Natural killer cell (primary cell): ENCODE data around the gene SH3TC1. TPM values are rescaled to one million over a fixed set of nuclear protein-coding genes. Genes with fewer than 3 reads are reported as not detected.

Experiments
- ATAC-seq, 3 donors: fragments of 150-1000 bp in 2 of 3; fragments of 200-7000 bp in 1 of 3; cut with Tn5 transposase; 1 replicate in 1 of 3; 2 replicates in 2 of 3; pipeline ENCODE4 v1.10.0; 2021; ENCODE audit warnings: mild to moderate bottlenecking in 2 of 3, moderate library complexity in 2 of 3
- DNase-seq, 2 donors: peaks; one replicate each; pipeline versions ENCODE4 v3.0.0 to v3.0.0-alpha.2; 2013 to 2021; ENCODE audit warnings: mixed read lengths in 1 of 2
- H3K27ac ChIP-seq: one replicate; pipeline ENCODE4 v1.5.1; 2013; ENCODE audit warnings: mild to moderate bottlenecking, low read length
- H3K27me3 ChIP-seq: one replicate; pipeline ENCODE4 v1.6.1; 2013; ENCODE audit warnings: low read length; ENCODE audit not compliant: control insufficient read depth, insufficient read depth
- H3K36me3 ChIP-seq: one replicate; pipeline ENCODE4 v1.6.1; 2013; ENCODE audit warnings: low read length; ENCODE audit not compliant: control insufficient read depth, insufficient read depth
- H3K4me1 ChIP-seq: one replicate; pipeline ENCODE4 v1.6.1; 2013; ENCODE audit warnings: low read length; ENCODE audit not compliant: control insufficient read depth, insufficient read depth
- H3K4me3 ChIP-seq: one replicate; pipeline ENCODE4 v1.5.1; 2013; ENCODE audit warnings: low read length
- H3K9me3 ChIP-seq: one replicate; pipeline ENCODE4 v1.6.1; 2013; ENCODE audit warnings: low read length; ENCODE audit not compliant: control insufficient read depth, insufficient read depth
- H3K27ac Mint-ChIP-seq, 2 donors: one replicate each; pipeline ENCODE4 v1.8.0; 2022; ENCODE audit warnings: mild to moderate bottlenecking in 2 of 2, mixed read lengths in 2 of 2, moderate library complexity in 1 of 2
- H3K27me3 Mint-ChIP-seq, 2 donors: one replicate each; pipeline ENCODE4 v1.8.0; 2022; ENCODE audit warnings: low read depth in 2 of 2, mixed read lengths in 2 of 2
- H3K36me3 Mint-ChIP-seq: one replicate; pipeline ENCODE4 v1.8.0; 2022; ENCODE audit warnings: mixed read lengths
- H3K4me1 Mint-ChIP-seq, 2 donors: one replicate each; pipeline ENCODE4 v1.8.0; 2022; ENCODE audit warnings: mixed read lengths in 2 of 2
- H3K4me3 Mint-ChIP-seq: one replicate; pipeline ENCODE4 v1.8.0; 2022; ENCODE audit warnings: mild to moderate bottlenecking, moderate library complexity, mixed read lengths
- H3K9me3 Mint-ChIP-seq, 2 donors: one replicate each; pipeline ENCODE4 v1.8.0; 2022; ENCODE audit warnings: mixed read lengths in 2 of 2
- WGBS: methylation state at CpG from one replicate; pipeline ENCODE4 v1.1.7; 2013; ENCODE audit warnings: missing lambda C conversion rate; ENCODE audit not compliant: insufficient coverage; 5-methylcytosine and 5-hydroxymethylcytosine counted together
- intact Hi-C: fragments of 100-400 bp; cut with micrococcal nuclease; formaldehyde crosslinking; loops from one replicate; pipeline ENCODE4 v1.14.2; 2022
- total RNA-seq, 4 donors: library from RNA; stranded (reverse); fragments of 120-200 nt in 1 of 4; gene quantifications; one replicate each; pipeline versions ENCODE4 v1.2.3 to v1.2.4, GENCODE V29; 2013 to 2022
- TF ChIP-seq, protein P1 (sequence below): fragments of 200-600 bp; IDR thresholded peaks from one replicate; pipeline ENCODE4 v1.8.0; 2022; ENCODE audit warnings: antibody characterized with exemption

Gene SH3TC1
- total RNA-seq, 3 donors from 2014 or later (not counting 1 experiment from before 2014, with no cell fraction given) = 50.1 to 61.7 (median 54.9) TPM

GRCh38 chr4:8202108-8203051, 3.3 kb downstream of the SH3TC1 start:
- Mint-ChIP-seq H3K27me3 (no peaks in the 10 kb centered on the region), H3K4me1 (peaks cover 29 to 68% of the 10 kb centered on the region in 2 donors), H3K36me3 (no peaks in the 10 kb centered on the region), H3K27ac (peak overlapping the region in 1 of 2 donors; percentile 93), H3K9me3 (no peaks in the 10 kb centered on the region), H3K4me3 (peak overlapping the region; percentile 25)
- WGBS = 65% methylated on average over 21 of the region's 21 CpGs
- H3K36me3 ChIP-seq = no peaks in the 10 kb centered on the region
- peaks cover 75% of the 10 kb centered on the region for H3K4me1 ChIP-seq
- H3K27ac ChIP-seq = peak overlapping the region; percentile 26
- no peaks in the 10 kb centered on the region for H3K27me3 ChIP-seq
- TF ChIP-seq, protein P1, sequence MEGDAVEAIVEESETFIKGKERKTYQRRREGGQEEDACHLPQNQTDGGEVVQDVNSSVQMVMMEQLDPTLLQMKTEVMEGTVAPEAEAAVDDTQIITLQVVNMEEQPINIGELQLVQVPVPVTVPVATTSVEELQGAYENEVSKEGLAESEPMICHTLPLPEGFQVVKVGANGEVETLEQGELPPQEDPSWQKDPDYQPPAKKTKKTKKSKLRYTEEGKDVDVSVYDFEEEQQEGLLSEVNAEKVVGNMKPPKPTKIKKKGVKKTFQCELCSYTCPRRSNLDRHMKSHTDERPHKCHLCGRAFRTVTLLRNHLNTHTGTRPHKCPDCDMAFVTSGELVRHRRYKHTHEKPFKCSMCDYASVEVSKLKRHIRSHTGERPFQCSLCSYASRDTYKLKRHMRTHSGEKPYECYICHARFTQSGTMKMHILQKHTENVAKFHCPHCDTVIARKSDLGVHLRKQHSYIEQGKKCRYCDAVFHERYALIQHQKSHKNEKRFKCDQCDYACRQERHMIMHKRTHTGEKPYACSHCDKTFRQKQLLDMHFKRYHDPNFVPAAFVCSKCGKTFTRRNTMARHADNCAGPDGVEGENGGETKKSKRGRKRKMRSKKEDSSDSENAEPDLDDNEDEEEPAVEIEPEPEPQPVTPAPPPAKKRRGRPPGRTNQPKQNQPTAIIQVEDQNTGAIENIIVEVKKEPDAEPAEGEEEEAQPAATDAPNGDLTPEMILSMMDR = no peak
- peak overlapping the region; percentile 32 for H3K4me3 ChIP-seq
- no peaks in the 10 kb centered on the region for H3K9me3 ChIP-seq
- intact Hi-C loops = no loop called here
- ATAC-seq = no peak
- no peak for DNase-seq

DNA sequence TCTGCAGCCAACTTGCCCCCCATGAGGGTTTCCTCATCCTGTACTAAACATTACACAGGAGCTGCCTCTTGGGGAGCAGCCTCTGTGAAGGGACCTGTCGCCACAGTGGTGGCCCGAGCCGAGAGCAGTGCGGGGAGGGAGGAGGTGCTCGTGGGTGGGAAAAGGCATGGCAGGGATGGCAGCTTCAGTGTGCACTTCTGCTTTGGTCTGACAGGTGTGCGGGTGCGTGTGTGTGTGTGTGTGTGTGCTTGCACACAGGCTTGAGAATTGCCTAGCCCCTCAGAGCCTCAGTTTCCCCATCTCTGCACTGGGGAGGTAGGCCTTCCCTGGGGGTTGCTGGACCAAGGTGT, 3.9 kb downstream of the SH3TC1 start:
- intact Hi-C loops = no loop called here
- Mint-ChIP-seq H3K4me1 (peaks cover 29 to 67% of the 10 kb centered on the region in 2 donors), H3K27ac (peak overlapping the region in 1 of 2 donors; percentile 24), H3K36me3 (no peaks in the 10 kb centered on the region), H3K27me3 (no peaks in the 10 kb centered on the region), H3K9me3 (no peaks in the 10 kb centered on the region), H3K4me3 (no peak overlapping the region)
- H3K4me3 ChIP-seq = no peak overlapping the region
- TF ChIP-seq, protein P1 = no peak
- H3K36me3 ChIP-seq = no peaks in the 10 kb centered on the region
- peaks cover 75% of the 10 kb centered on the region for H3K4me1 ChIP-seq
- ATAC-seq (no peak), DNase-seq (no peak)
- H3K27me3 ChIP-seq = no peaks in the 10 kb centered on the region
- 52% methylated on average over 7 of the region's 7 CpGs for WGBS
- no peak overlapping the region for H3K27ac ChIP-seq
- H3K9me3 ChIP-seq = no peaks in the 10 kb centered on the region

- peaks cover 67% of the 10 kb centered on the region for H3K4me1 ChIP-seq
- H3K36me3 ChIP-seq = no peaks in the 10 kb centered on the region
- Mint-ChIP-seq H3K27me3 (no peaks in the 10 kb centered on the region), H3K4me3 (no peak overlapping the region), H3K27ac (no peak overlapping the region), H3K9me3 (no peaks in the 10 kb centered on the region), H3K36me3 (no peaks in the 10 kb centered on the region), H3K4me1 (peaks cover 29 to 60% of the 10 kb centered on the region in 2 donors)
- H3K27ac ChIP-seq = no peak overlapping the region
- DNase-seq (no peak), ATAC-seq (no peak)
- TF ChIP-seq, protein P1 = no peak
- intact Hi-C loops = no loop called here
- H3K27me3 ChIP-seq = no peaks in the 10 kb centered on the region
- H3K4me3 ChIP-seq = no peak overlapping the region
- no peaks in the 10 kb centered on the region for H3K9me3 ChIP-seq
- 87% methylated on average over 8 of the region's 10 CpGs for WGBS
Observed at GRCh38 chr4:8203817-8204216, 4.7 kb downstream of the SH3TC1 start.
